Measurements from ENCODE around the gene PKIB.

GRCh38 chr6:122576888-122577287, 33.3 kb upstream of the PKIB start:
- TF ChIP-seq CTCF (IDR thresholded peaks at IDR 0.05; ENCODE audit: borderline replicate concordance, extremely low read depth, low read length, poor library complexity, severe bottlenecking), result no peak
- no peak for TF ChIP-seq EZH2 (IDR thresholded peaks at IDR 0.05; ENCODE audit: borderline replicate concordance, low read depth, low read length, severe bottlenecking)

All from DND-41 (cell line).